ENCODE results near the gene NADSYN1.

The NADSYN1 gene

DNA sequence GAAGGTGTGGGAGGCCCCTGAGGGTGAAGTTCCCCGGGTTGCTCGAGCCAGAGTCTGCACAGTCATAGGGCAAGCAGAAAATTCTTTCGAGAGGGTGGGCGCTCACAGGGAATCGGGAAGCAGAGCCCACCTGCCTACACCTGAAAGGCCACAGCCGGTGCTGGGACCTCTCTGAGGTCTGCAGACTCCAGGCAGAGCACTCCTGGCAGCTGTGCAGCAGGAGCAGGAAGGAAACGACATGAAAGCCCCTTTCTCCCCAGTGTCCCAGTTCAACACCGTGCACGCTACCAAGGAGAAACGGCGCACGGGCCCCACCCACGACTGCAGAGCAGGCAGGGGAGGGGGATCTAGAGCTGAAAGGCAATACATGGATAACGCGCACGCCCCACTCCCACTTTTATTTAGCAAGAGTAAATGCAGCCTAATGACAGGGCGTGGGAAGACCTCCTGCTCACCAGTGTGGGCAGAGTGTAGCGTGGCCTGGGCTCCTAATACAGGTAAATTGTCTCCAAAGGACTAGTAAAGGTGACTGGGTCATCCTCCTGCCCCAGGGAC lies 18.4 kb upstream of the NADSYN1 start:
- DNase-seq, result no peak

DNA sequence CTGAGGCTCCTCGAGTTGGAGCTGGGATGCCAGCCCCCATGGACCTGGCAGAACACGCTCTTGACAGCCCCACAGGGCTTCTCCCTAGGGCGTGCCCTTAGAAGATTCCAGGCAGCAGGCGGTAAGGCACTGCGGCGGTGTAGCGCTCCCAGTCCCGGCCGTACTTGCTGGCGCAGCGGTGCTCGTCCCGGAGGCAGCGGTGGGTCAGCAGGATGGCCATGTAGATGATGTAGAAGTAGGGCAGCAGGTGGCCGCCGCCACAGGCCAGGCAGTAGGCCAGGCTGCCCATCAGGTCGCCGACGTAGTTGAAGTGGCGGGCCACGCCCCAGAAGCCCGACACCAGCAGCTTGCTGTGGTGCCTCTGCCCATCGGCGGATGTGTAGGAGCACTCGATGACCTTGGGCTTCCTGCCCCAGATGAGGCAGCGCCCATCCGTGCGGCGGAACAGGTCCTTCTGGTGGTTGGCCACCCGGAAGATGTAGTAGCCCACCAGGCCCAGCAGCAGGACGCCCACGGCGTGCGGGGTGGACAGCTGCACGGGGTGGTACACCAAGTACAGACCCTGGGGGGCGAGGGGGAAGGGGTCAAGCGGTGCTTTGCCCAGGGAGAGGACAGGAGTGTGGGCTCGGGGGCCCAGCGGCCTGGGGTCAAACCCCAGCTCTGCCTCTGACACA lies 17.6 kb upstream of the NADSYN1 start:
- DNase-seq, result no peak

DNA sequence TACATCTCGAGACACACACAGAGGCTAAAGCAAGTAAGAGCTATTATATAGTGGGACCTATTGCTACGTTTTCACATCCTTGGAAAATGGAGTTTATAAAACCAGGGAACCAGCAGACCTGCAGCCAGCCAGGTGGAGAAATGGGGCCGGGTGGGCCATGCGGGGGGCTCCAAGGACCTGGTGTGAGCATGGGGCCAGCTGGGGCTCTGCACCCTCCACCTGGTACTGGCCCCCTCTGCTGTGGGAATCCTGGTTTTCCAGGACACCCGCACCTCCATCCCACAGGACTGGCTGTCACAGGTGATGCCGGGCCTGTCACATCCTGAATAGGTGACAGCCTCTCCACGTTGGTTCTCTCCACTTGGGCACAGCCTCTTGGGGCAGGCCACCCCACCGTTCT lies 16.1 kb upstream of the NADSYN1 start:
- DNase-seq, result no peak

DNA sequence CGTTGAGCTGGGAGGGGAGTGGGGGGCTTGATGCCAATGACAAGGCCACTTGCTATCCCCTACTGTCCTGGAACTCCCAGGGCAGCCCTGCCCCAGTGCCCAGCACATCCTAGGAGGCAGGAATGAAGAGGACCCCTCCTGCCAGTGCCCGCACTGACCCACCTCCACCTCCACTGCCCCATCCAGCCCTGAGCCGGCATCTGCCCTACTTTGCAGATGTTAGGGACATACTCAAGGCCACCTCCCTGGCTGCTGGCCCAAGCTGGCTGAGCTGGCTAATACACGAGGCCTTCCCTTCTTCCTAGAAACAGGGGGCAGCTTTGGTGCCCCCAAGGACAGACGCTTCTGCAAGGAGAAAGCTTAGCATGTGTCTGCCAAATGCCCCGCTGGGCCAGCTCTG lies 15.6 kb upstream of the NADSYN1 start:
- DNase-seq, result no peak

DNA sequence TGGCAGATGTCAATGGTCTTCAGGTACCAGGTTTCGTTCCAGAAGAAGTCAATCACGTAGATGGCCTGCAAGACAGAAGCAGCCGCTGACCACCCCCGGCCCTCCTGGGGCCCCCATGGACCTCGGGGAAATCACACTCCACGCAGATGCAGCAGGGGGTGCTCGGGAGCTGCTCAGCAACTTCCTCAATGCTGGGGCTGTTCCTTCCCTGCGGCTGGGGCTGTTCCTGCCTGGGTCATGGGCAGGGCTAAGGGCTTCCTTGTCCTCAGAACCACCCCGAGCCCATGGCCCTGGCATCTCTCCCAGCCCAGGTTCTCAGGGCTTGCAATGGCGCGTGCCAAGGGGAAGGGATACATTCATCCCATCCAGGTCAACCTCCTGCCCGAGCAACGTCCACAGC lies 15.1 kb upstream of the NADSYN1 start:
- DNase-seq, result no peak

DNA sequence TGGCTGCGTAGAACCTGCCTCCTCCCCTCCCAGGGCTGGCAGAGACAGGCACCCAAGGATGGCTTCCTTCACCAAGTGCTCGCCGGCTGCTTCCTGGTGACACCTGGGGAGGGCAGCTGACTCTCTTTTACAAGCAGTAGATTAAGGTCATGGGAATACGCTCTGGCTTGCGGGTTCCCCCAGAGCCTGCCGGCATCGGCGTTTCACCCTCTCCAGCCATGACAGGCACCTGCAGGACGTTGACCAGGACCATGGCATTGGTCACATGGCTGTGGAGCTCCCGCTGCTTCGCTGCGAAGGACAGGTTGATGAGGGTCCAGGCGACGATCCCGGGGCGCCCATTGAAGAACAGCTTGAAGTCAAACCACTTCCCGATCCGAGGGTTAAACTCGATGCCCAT lies 14.4 kb upstream of the NADSYN1 start:
- DNase-seq, result no peak

DNA sequence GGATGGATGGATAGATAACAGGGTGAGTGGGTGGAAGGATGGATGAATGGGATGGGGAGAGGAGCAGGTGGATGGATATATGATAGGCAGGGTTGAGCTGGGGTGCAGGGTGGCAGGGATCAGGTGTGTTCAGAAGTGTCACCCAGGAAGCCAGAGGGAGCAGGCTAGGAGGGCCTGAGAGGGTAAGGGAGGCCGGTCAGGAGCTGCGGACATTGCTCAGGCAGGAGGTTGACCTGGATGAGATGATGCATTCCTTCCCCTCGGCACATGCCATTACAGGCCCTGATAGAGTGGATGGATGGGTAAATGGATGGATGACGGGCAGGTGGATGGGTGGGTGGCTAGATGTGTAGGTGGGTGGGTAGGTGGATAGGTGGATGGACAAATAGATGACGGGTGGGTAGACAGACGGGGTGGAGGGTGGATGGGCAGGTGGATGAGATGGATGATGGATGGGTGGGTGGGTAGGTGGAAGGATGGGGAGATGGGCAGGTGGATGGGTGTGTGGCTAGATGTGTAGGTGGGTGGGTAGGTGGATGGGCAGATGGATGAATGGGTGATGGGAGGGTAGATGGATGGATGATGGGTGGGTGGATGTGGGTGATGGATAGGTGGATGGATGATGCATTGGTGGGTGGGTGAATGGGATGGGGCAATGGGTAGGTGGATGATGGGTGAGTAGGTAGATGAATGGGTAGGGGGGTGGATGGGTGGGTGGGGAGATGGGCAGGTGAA lies 12.8 kb upstream of the NADSYN1 start:
- no peak for DNase-seq

DNA sequence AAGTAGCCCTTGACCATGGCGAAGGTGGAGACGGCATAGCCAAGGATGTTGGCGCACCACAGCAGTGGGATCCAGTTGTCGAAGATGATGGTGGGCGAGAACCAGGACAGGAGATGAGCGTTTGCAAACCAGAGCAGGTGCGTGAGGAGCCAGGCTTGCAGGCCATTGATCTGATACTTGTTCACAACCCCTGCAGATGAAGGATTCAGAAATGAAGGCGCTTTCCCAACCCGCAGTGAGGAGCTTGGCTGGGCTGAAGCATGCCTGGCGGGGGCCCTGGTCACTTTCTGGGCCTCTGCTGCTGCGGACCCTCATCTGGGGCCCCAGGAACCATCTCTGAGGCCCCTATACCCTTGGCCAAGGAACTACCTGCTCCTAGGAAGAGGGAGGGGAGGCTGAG lies 11.8 kb upstream of the NADSYN1 start:
- no peak for DNase-seq

DNA sequence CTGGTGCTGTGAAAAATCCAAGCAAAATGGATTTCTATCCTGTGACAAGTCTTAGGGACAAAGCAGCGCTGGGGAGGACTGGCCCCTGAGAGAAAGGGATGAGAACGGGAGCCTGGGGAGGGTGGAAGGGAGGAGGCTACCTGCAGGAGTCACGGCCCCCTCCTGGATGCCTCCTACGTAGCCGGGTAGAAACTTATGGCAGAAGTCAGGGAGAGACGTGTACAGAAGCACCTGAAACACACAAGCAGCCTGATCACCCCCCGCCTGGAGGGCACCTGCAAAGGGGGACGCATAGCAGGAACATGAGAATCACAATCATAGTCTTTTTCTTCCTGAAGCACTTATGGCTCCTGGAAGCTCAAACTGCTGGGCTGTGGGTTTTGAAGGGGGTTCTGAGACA lies 10.9 kb upstream of the NADSYN1 start:
- no peak for DNase-seq

DNA sequence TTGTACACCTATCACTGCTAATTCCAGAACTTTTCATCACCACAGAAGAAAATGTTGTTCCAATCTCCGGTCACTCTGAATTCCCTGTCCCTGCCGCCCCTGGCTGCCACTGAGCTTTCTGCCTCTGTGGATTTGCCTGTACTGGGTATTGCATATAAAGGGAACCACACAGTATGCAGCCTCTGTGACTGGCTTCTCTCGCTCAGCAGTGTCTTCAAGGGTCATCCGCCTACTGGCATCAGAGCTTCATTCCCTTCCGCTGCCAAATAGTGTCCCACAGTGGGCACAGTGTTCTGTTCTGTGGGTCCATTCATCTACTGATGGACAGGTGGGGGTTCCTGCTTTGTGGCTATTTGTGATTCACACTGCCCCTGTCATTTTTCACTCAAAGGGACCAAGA lies 10.1 kb upstream of the NADSYN1 start:
- DNase-seq, result no peak

DNA sequence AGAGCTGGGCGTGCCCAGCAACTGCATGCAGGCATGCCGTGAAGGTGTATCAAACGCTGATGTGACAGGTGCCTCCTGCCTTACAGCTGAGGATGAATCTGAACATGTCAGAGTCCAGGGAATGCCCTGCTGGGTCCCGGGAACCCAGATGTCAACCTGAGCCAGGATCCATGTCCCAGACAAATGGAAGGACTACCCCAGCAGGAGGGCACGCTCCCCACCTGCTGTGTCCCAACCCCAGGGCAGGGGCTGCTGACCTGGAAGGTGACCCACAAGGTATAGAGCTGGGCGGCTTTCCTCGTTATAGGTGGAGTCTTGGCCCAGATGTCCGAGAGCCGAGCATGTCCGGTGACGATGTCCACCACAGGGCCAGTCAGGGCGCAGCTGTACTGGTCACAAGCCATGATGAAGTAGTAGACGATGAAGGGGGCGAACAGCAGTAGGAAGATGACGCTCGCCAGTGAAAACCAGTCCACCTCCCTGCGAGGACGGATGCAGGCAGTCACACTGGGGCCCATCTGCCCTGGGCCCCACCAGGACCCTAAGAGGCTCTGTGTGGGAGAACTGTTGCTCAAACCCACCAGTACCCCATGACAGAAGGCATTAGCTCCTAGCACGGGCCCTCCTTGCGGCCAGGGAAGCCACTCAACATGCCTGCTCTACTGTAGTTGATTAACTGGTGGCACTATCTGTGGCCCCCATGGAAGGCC lies 9.1 kb upstream of the NADSYN1 start:
- no peak for DNase-seq

DNA sequence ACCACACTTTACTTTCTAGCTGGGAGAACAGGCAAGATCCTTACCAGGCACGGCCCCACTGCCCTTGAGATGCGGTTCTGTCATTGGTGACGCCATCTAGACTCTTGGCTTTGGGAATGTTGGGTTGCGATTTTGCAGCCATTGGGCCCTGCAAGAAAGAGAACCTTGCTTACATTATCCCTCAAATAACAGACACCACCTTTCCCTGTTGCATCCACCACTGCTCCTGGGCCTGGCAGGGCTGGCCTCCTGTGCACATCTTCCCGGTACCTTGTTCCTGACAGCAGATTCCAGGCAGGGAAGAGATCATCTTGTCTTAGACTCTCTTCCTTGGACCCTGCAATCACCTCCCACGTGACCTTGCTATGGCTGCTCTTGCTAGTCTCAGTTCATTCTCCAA lies 8.2 kb upstream of the NADSYN1 start:
- no peak for DNase-seq

DNA sequence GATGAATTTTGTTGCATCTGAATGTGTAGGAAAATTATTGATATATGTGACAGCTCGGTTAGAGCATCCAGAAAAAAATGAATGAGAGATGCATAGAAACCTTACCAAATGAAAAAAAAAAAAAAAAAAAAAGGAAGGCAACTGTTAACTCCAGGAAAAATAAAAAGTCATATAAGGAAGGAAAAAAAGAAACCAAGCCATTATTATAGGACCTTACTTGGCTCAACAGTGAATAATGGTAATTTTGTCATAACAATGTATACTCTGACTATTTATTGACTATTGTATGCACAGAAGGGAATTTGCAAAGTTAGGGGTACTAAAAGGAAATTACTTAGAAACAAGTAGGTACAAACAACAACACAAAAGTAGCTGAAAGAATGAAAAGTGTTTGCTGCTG lies 6.9 kb upstream of the NADSYN1 start:
- DNase-seq, result no peak

DNA sequence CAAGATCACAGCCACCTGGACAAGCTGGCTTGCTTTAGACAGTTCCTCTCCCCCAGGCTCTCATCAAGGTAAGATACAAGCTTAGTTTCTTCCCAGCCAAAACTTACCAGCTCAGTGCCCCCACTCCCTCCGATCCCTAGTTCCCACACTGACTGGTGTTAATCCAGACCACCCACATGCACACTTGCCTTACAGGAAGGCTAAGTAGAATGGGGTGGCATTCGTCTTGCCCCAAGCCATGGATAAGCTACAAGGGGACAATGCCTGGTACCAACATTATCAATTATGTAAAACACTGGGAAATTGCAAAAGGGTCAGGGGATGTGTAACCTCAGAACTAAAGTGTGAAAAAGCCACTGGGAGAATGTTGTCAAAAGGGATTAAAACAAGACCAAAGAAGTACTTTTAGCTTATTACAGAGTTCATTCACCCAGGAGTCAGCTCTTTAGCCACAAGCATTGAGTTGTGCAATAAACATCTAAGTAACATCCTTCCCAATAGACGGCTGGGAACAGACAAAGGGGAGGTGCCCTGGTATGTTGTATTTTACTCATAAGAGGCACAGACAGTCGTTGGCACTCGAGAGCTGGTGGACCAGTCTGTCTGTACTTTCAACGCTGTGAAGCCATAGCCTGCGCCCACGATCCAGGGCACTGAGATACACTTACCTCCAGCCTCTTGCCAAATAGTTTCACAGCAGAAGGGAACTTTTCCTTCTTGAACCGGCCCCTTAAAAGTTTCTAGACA lies 5.9 kb upstream of the NADSYN1 start:
- DNase-seq, result peak; percentile 58

DNA sequence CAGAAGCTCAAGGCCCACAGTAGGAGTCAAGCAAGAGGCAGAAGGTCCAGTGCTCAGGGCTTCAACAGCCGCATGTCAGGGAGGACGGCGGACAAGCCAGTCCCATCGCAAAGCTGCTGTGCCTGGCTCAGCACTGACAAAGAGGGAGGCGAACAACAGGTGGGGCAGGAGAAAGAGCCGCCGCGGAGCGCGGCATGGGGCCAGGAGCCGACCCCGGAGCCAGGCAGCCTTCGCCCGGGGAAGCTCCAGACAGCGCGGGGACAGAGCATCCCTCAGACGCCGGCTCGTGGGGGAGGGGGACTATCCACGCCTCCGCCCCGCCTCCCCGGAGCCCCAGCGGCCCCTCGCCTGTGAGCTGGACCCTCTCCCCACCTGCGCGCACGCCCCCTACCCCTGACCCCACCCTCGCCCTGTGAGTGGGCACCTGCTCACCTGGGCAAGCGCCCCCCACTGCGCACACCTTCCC lies 5.2 kb upstream of the NADSYN1 start:
- peak; percentile 26 for DNase-seq

DNA sequence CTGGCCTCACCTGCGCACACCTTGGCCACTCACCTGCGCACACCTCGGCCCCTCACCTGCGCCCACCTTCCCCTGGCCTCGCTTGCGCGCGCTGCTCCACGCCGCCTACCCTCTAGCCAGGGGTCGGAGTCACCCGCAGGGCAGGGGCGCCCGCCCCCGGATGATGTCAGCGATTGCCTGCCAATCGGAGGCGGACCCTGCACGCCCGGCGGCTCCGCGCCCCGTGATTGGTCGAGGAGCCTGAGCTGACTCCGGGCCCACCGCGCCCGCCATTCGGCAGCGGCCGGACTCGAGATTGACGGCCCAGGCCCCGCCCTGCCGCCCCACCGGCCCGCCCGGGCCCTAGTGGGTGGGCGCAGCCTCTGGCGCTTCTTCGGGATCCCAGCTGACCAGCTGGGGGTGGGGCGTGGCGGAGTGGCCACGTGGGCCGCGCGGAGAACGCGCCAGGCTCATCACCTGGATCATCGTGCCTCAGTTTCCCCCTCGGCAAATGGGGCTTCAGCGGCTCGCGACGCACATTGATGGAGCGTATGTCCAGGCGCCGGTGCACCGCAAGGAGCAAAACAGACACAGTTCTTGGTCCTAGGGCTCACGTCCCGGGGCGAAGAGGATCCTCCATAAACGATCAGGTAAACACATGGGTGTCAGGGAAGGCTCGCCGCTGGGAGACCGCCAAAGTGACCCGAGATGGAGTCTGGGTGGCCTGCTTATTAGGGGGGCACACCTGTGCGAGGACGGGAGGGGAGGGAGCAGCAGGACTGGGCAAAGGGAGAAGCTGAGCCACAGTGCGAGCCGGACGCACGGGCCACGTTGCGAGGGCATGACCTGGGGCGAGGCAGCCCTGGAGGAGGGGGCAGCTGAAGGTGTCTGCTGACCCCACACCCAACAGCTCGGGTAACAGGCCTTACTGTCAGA lies 4.5 kb upstream of the NADSYN1 start, which contains the start of gene DHCR7:
TSS of gene DHCR7 (minus strand) at position 137 of the 915 bp plus-strand sequence. CDS start 3,441 bp downstream, outside the sequence.
- peak; percentile 94 for DNase-seq

DNA sequence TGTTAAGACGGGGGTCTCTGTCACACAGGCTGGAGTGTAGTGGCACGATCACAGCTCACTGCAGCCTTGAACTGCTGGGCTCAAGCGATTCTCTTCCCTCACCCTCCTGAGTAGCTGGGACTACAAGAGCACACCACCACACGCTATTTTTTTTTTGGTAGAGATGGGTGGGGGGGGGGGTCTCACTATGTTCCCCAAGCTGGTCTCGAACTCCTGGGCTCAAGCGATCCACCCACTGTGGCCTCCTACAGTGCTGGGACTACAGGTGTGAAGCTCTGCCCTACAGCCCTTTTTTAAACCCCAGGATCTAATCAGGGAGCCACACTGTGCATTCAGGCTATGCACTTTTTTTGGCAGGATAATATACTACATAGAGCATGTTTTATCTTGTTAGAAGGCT lies 3.4 kb upstream of the NADSYN1 start:
- DNase-seq, result no peak

DNA sequence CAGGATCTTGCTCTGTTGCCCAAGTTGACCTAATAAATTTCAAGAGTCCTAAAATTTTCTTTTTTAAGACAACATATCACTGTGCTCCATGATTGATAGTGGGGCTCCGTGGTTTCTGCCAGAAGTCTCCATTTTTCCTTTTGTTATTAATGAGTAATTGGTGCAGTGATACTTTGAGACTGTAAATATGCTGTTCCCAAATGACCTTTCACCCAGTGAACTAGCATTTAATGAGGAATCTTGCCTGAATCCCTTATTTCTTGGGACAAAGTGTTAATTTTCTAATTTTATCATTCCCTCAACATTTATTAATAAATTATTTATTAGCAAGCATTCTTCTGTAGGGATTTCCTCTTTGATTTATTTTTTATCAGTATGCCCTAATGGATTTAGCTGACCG lies 2.5 kb upstream of the NADSYN1 start:
- DNase-seq, result no peak

DNA sequence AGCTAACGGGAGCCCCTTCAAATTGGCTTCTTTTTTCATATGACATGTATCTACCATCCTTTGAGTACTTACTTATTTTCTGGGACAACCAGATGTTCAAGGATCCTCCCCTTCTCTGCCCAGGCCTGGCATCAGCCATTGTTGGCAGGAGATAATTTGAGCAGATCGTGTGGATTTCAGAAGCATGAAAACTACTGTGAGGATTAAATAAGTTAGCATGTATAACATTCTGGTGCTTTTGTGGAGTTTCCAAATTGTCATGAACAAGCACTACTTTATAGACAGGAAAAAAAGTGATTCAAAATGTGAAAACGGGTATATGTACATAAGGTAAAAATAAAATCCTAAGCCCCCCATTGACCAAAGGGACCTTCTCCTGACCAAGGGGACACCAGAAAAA lies 2.1 kb upstream of the NADSYN1 start:
- no peak for DNase-seq

DNA sequence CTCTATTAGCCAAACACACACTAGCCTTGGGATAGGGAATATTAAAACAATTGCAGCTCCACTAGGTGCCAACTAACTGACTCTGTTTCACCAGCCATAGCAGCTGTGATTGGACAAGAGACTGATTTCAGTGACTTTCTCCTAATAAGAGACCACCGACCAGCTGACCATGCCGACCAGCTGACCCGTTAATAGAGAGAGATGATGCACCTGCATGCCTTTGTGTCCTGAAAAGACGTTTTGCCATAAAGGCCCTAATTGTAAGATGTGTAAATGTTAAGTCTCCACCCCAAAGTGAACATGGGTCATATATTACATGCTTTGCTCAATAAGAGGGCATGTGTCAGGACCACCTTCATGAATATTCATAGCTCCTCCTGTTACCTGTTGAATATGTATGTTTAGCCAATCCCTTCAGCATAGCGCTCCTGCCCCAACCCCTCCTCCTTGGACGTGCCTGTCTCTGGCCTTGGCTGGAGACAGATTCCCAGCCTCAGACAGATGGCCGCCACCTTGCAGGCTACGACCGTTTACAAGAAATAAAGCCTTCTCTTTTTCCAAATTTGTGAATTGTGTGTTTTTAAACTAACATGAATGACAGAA lies 1.3 kb upstream of the NADSYN1 start:
- DNase-seq, result no peak

All from EL (cell line).